Natural killer cell (primary cell): ENCODE data around the gene SH2D3C. TPM values are rescaled to one million over a fixed set of nuclear protein-coding genes. Genes with fewer than 3 reads are reported as not detected.

Source experiments
- ATAC-seq, 3 donors: fragments of 150-1000 bp in 2 of 3; fragments of 200-7000 bp in 1 of 3; cut with Tn5 transposase; 1 replicate in 1 of 3; 2 replicates in 2 of 3; pipeline ENCODE4 v1.10.0; 2021; ENCODE audit warnings: mild to moderate bottlenecking in 2 of 3, moderate library complexity in 2 of 3
- DNase-seq, 2 donors: peaks; one replicate each; pipeline versions ENCODE4 v3.0.0 to v3.0.0-alpha.2; 2013 to 2021; ENCODE audit warnings: mixed read lengths in 1 of 2
- H3K27ac ChIP-seq: one replicate; pipeline ENCODE4 v1.5.1; 2013; ENCODE audit warnings: mild to moderate bottlenecking, low read length
- H3K27me3 ChIP-seq: one replicate; pipeline ENCODE4 v1.6.1; 2013; ENCODE audit warnings: low read length; ENCODE audit not compliant: control insufficient read depth, insufficient read depth
- H3K36me3 ChIP-seq: one replicate; pipeline ENCODE4 v1.6.1; 2013; ENCODE audit warnings: low read length; ENCODE audit not compliant: control insufficient read depth, insufficient read depth
- H3K4me1 ChIP-seq: one replicate; pipeline ENCODE4 v1.6.1; 2013; ENCODE audit warnings: low read length; ENCODE audit not compliant: control insufficient read depth, insufficient read depth
- H3K4me3 ChIP-seq: one replicate; pipeline ENCODE4 v1.5.1; 2013; ENCODE audit warnings: low read length
- H3K9me3 ChIP-seq: one replicate; pipeline ENCODE4 v1.6.1; 2013; ENCODE audit warnings: low read length; ENCODE audit not compliant: control insufficient read depth, insufficient read depth
- H3K27ac Mint-ChIP-seq, 2 donors: one replicate each; pipeline ENCODE4 v1.8.0; 2022; ENCODE audit warnings: mild to moderate bottlenecking in 2 of 2, mixed read lengths in 2 of 2, moderate library complexity in 1 of 2
- H3K27me3 Mint-ChIP-seq, 2 donors: one replicate each; pipeline ENCODE4 v1.8.0; 2022; ENCODE audit warnings: low read depth in 2 of 2, mixed read lengths in 2 of 2
- H3K36me3 Mint-ChIP-seq: one replicate; pipeline ENCODE4 v1.8.0; 2022; ENCODE audit warnings: mixed read lengths
- H3K4me1 Mint-ChIP-seq, 2 donors: one replicate each; pipeline ENCODE4 v1.8.0; 2022; ENCODE audit warnings: mixed read lengths in 2 of 2
- H3K4me3 Mint-ChIP-seq: one replicate; pipeline ENCODE4 v1.8.0; 2022; ENCODE audit warnings: mild to moderate bottlenecking, moderate library complexity, mixed read lengths
- H3K9me3 Mint-ChIP-seq, 2 donors: one replicate each; pipeline ENCODE4 v1.8.0; 2022; ENCODE audit warnings: mixed read lengths in 2 of 2
- WGBS: methylation state at CpG from one replicate; pipeline ENCODE4 v1.1.7; 2013; ENCODE audit warnings: missing lambda C conversion rate; ENCODE audit not compliant: insufficient coverage; 5-methylcytosine and 5-hydroxymethylcytosine counted together
- intact Hi-C: fragments of 100-400 bp; cut with micrococcal nuclease; formaldehyde crosslinking; loops from one replicate; pipeline ENCODE4 v1.14.2; 2022
- total RNA-seq, 4 donors: library from RNA; stranded (reverse); fragments of 120-200 nt in 1 of 4; gene quantifications; one replicate each; pipeline versions ENCODE4 v1.2.3 to v1.2.4, GENCODE V29; 2013 to 2022
- TF ChIP-seq, protein P1 (sequence below): fragments of 200-600 bp; IDR thresholded peaks from one replicate; pipeline ENCODE4 v1.8.0; 2022; ENCODE audit warnings: antibody characterized with exemption

The SH2D3C gene
- total RNA-seq, 3 donors from 2014 or later (not counting 1 experiment from before 2014, with no cell fraction given) = 42.8 to 86.8 (median 56.6) TPM

DNA sequence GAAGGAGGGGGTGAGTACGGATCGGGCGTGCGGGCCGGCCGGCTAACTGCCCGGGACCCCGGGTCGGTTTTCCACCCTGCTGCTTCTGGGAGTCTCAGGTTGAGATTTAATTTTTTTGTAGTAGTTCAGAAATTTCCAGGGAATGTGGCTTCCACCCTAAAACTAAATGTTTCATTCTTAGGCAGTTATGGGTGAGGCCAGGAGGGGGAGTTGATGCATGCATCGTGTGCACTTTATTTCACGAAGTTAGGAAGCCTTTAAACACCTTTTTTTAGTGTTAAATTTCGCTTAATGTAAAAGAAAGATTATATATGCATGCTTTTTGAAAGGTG lies 8.3 kb upstream of the SH2D3C start:
- Mint-ChIP-seq H3K4me1 (peaks cover 44 to 63% of the 10 kb centered on the region in 2 donors), H3K9me3 (no peaks in the 10 kb centered on the region), H3K27me3 (no peaks in the 10 kb centered on the region), H3K4me3 (peak overlapping the region; percentile 93), H3K36me3 (peaks cover 6% of the 10 kb centered on the region), H3K27ac (peak overlapping the region; percentile 85)
- TF ChIP-seq, protein P1, sequence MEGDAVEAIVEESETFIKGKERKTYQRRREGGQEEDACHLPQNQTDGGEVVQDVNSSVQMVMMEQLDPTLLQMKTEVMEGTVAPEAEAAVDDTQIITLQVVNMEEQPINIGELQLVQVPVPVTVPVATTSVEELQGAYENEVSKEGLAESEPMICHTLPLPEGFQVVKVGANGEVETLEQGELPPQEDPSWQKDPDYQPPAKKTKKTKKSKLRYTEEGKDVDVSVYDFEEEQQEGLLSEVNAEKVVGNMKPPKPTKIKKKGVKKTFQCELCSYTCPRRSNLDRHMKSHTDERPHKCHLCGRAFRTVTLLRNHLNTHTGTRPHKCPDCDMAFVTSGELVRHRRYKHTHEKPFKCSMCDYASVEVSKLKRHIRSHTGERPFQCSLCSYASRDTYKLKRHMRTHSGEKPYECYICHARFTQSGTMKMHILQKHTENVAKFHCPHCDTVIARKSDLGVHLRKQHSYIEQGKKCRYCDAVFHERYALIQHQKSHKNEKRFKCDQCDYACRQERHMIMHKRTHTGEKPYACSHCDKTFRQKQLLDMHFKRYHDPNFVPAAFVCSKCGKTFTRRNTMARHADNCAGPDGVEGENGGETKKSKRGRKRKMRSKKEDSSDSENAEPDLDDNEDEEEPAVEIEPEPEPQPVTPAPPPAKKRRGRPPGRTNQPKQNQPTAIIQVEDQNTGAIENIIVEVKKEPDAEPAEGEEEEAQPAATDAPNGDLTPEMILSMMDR = peak; percentile 53
- Histone ChIP-seq H3K4me3 (peak overlapping the region; percentile 90), H3K4me1 (peaks cover 54% of the 10 kb centered on the region), H3K9me3 (no peaks in the 10 kb centered on the region), H3K36me3 (peaks cover 45% of the 10 kb centered on the region), H3K27ac (peak overlapping the region; percentile 92), H3K27me3 (no peaks in the 10 kb centered on the region)
- no peak for ATAC-seq
- WGBS = 0% methylated on average over 11 of the region's 12 CpGs
- intact Hi-C loops = loop anchor here (5.0 kb wide), 1 partner anchor 81 kb away; no protein-coding TSS in a partner anchor
- peak in 1 of 2 donors; percentile 61 for DNase-seq

DNA sequence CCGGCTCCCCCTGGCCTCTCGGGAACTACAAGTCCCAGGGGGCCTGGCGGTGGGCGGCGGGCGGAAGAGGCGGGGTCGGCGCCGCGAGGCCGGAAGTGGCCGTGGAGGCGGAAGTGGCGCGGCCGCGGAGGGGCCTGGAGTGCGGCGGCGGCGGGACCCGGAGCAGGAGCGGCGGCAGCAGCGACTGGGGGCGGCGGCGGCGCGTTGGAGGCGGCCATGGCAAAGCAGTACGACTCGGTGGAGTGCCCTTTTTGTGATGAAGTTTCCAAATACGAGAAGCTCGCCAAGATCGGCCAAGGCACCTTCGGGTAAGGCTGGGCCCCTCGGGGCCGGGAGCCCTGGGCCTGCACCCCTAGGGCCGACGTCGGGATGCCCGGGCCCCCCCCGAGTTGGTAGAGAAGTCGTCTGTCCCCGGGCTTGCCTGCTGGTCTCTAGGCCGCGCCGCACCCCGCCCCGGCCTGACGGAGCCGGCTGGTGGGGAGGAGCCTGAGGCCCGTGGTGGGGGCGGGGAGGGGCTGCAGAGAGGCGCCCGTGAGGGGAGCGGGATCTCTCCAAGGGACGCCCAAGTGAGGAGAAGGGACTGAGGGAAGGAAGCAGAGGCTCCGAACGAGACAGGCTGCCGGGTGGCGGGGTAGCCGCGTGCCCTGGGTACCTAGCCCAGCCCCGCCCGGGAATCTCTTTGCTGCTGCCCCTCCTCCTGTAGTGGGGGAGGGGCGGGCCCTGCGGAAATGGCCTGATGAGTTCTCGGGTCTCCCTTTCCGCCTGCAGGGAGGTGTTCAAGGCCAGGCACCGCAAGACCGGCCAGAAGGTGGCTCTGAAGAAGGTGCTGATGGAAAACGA lies 7.7 kb upstream of the SH2D3C start, which contains the start of gene CDK9:
CDK9 (plus strand) TSS at position 102 of the 840 bp plus-strand sequence; CDS start at position 217, 115 bp downstream.
- TF ChIP-seq, protein P1 = no peak
- H3K27ac Mint-ChIP-seq = peak within 1 kb of the TSS; percentile 95 to 98
- Histone ChIP-seq H3K27ac (peak within 1 kb of the TSS; percentile 92), H3K4me1 (peaks cover 59% of the 10 kb centered on the region), H3K9me3 (no peaks in the 10 kb centered on the region), H3K4me3 (peak within 1 kb of the TSS; percentile 90), H3K36me3 (peaks cover 41% of the 10 kb centered on the region), H3K27me3 (no peaks in the 10 kb centered on the region)
- H3K4me1 Mint-ChIP-seq = peaks cover 50 to 68% of the 10 kb centered on the region in 2 donors
- peaks cover 6% of the 10 kb centered on the region for H3K36me3 Mint-ChIP-seq
- 0% methylated on average over 75 of the region's 75 CpGs for WGBS
- intact Hi-C loops = loop anchor here (1.0 to 5.0 kb wide), 3 partner anchors 17 to 81 kb away; partner anchors contain the start of genes FPGS and TOR2A
- no peaks in the 10 kb centered on the region for H3K27me3 Mint-ChIP-seq
- no peaks in the 10 kb centered on the region for H3K9me3 Mint-ChIP-seq
- peak; percentile 94 to 96 for DNase-seq
- peak within 1 kb of the TSS; percentile 93 for H3K4me3 Mint-ChIP-seq
- ATAC-seq = peak; percentile 52 to 79 (median 69)

DNA sequence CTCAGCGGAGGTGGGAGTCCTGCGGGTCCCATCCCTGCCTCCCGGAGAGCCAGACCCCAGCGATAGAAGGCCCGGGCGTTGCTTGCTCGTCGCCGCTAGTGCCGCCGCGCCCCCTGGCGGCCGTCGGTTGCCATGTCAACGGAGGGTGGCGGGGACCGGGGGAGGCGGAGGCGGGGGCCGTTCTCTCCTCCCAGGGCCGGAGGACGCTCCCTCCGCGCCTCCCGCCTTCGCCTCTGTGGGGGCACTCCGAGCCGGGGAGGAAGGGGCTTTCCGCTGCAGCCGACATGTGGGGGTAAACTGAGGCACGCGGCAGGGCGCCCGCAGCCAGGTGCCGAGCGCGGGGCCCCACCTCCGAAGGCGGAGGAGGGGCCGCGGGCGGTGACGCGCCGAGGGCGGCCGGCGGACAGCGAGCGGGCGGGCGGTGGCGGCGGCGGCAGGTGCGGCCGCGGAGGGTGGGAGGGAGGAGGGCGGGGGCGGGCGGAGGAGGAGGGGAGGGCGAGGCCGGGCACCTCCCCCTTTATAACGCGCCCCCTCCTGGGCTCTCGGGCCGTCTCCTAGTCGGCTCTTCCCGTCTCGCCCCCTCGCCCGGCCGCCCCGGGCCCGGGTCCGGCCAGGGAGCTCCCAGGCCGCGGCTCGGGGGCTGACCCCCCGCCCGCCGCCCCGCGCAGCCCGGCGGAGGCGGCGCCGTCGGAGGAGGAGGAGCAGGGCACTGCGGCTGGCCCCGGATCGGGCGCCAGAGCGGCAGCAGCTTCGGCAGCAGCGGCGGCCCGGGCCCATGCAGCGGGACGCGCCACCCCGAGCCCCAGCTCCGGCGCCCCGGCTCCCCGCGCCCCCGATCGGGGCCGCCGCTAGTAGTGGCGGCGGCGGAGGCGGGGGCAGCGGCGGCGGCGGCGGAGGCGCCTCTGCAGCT lies 6.8 kb upstream of the SH2D3C start:
- intact Hi-C loops = loop anchor here (1.0 to 5.0 kb wide), 3 partner anchors 18 to 82 kb away; partner anchors contain the start of genes FPGS and TOR2A
- DNase-seq (peak; percentile 91 to 94), ATAC-seq (peak; percentile 44 to 67 (median 56))
- peaks cover 4% of the 10 kb centered on the region for H3K36me3 Mint-ChIP-seq
- peak overlapping the region; percentile 93 for H3K4me3 Mint-ChIP-seq
- under 1% methylated on average over 105 of the region's 123 CpGs for WGBS
- H3K9me3 ChIP-seq = no peaks in the 10 kb centered on the region
- TF ChIP-seq, protein P1 = peak; percentile 80
- peaks cover 33% of the 10 kb centered on the region for H3K36me3 ChIP-seq
- peaks cover 50 to 74% of the 10 kb centered on the region in 2 donors for H3K4me1 Mint-ChIP-seq
- peak overlapping the region; percentile 95 to 98 for H3K27ac Mint-ChIP-seq
- no peaks in the 10 kb centered on the region for H3K27me3 ChIP-seq
- H3K27ac ChIP-seq = peak overlapping the region; percentile 88
- peaks cover 68% of the 10 kb centered on the region for H3K4me1 ChIP-seq
- H3K4me3 ChIP-seq = peak overlapping the region; percentile 46
- H3K27me3 Mint-ChIP-seq = no peaks in the 10 kb centered on the region
- H3K9me3 Mint-ChIP-seq = no peaks in the 10 kb centered on the region
